Smooth muscle cell (in vitro differentiated cells): Measurements from ENCODE around the gene CPPED1. TPM values are rescaled to one million over a fixed set of nuclear protein-coding genes. Genes with fewer than 3 reads are reported as not detected.

Experiments used
- DNase-seq: peaks from one replicate; lab custom pipeline; 2025; ENCODE audit not compliant: unreplicated experiment; lab: John Stamatoyannopoulos, UW
- H2AFZ ChIP-seq: fragments of 200-600 bp; sonication (generic); 2 replicates; pipeline ENCODE4 v1.6.0; 2016; ENCODE audit warnings: antibody characterized with exemption, low read depth, mild to moderate bottlenecking
- H3F3A ChIP-seq: fragments of 200-600 bp; sonication (generic); 2 replicates; pipeline ENCODE4 v1.6.0; 2017; ENCODE audit warnings: antibody characterized with exemption, low read depth
- H3K27ac ChIP-seq: fragments of 200-600 bp; sonication (generic); 2 replicates; pipeline ENCODE4 v1.5.1; 2016; ENCODE audit warnings: low read depth, mild to moderate bottlenecking
- H3K27me3 ChIP-seq: fragments of 200-600 bp; sonication (generic); 2 replicates; pipeline ENCODE4 v1.6.1; 2016; ENCODE audit warnings: low read depth, mild to moderate bottlenecking
- H3K36me3 ChIP-seq: fragments of 200-600 bp; sonication (generic); 2 replicates; pipeline ENCODE4 v1.5.1; 2016; ENCODE audit warnings: low read depth
- H3K4me1 ChIP-seq: fragments of 200-600 bp; sonication (generic); 2 replicates; pipeline ENCODE4 v1.5.1; 2016; ENCODE audit warnings: low read depth
- H3K4me2 ChIP-seq: fragments of 200-600 bp; sonication (generic); 2 replicates; pipeline ENCODE4 v1.6.0; 2016; ENCODE audit warnings: mild to moderate bottlenecking
- H3K4me3 ChIP-seq: fragments of 200-600 bp; sonication (generic); 2 replicates; pipeline ENCODE4 v1.5.1; 2016; ENCODE audit warnings: mild to moderate bottlenecking
- H3K79me2 ChIP-seq: fragments of 200-600 bp; sonication (generic); 2 replicates; pipeline ENCODE4 v1.6.0; 2016; ENCODE audit warnings: low read depth, mild to moderate bottlenecking
- H3K9ac ChIP-seq: fragments of 200-600 bp; sonication (generic); 2 replicates; pipeline ENCODE4 v1.6.0; 2016; ENCODE audit warnings: low read depth
- H3K9me3 ChIP-seq: fragments of 200-600 bp; sonication (generic); replicated peaks from 2 replicates; pipeline ENCODE4 v1.5.1; 2016; ENCODE audit warnings: low read depth
- H4K20me1 ChIP-seq: fragments of 200-600 bp; sonication (generic); 2 replicates; pipeline ENCODE4 v1.6.0; 2016; ENCODE audit warnings: low read depth
- WGBS: methylation state at CpG from one replicate; pipeline ENCODE4 v1.1.7; 2016; ENCODE audit warnings: low lambda C conversion rate; 5-methylcytosine and 5-hydroxymethylcytosine counted together
- polyA plus RNA-seq: library from polyadenylated mRNA; unstranded; fragments of >200 nt; fragmentation: Nextera tagmentation; extraction: Ambion mirVana; gene quantifications from 2 replicates; pipeline ENCODE4 v1.2.1, GENCODE V29; 2016
- total RNA-seq: library from RNA; depleted of rRNA; stranded (reverse); fragments of >200 nt; gene quantifications from 2 replicates; pipeline ENCODE4 v1.2.3, GENCODE V29; 2014
- TF ChIP-seq, protein P1 (sequence below): fragments of 200-600 bp; sonication (generic); IDR thresholded peaks from 2 replicates; pipeline ENCODE4 v1.5.1; 2017; ENCODE audit warnings: borderline replicate concordance, mild to moderate bottlenecking, antibody characterized with exemption; ENCODE audit not compliant: insufficient read depth, poor library complexity, severe bottlenecking

The CPPED1 gene
- total and polyA plus RNA-seq, 2 experiments from 2014 or later: 17.2 to 20.9 TPM

- Histone ChIP-seq H3K27ac (no peak overlapping the region), H3F3A (no peaks in the 10 kb centered on the region), H3K4me3 (no peak overlapping the region), H4K20me1 (peaks cover 4% of the 10 kb centered on the region), H3K79me2 (no peaks in the 10 kb centered on the region), H3K36me3 (peaks cover 5% of the 10 kb centered on the region), H3K4me1 (no peaks in the 10 kb centered on the region), H2AFZ (no peak overlapping the region), H3K4me2 (no peak overlapping the region), H3K27me3 (no peaks in the 10 kb centered on the region), H3K9ac (no peak overlapping the region), H3K9me3 (no peaks in the 10 kb centered on the region)
- 94% methylated on average over 2 of the region's 2 CpGs for WGBS
- TF ChIP-seq, protein P1, sequence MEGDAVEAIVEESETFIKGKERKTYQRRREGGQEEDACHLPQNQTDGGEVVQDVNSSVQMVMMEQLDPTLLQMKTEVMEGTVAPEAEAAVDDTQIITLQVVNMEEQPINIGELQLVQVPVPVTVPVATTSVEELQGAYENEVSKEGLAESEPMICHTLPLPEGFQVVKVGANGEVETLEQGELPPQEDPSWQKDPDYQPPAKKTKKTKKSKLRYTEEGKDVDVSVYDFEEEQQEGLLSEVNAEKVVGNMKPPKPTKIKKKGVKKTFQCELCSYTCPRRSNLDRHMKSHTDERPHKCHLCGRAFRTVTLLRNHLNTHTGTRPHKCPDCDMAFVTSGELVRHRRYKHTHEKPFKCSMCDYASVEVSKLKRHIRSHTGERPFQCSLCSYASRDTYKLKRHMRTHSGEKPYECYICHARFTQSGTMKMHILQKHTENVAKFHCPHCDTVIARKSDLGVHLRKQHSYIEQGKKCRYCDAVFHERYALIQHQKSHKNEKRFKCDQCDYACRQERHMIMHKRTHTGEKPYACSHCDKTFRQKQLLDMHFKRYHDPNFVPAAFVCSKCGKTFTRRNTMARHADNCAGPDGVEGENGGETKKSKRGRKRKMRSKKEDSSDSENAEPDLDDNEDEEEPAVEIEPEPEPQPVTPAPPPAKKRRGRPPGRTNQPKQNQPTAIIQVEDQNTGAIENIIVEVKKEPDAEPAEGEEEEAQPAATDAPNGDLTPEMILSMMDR: no peak
- no peak for DNase-seq
These were observed 25.0 kb downstream of the CPPED1 start for GRCh38 chr16:12778726-12779125.

- WGBS: 67% methylated on average over 4 of the region's 4 CpGs
- DNase-seq: no peak
- H3K4me3 ChIP-seq: no peak overlapping the region
- no peaks in the 10 kb centered on the region for H3K27me3 ChIP-seq
- no peak overlapping the region for H3K9ac ChIP-seq
- H3K4me1 ChIP-seq: no peaks in the 10 kb centered on the region
- H3F3A ChIP-seq: no peaks in the 10 kb centered on the region
- no peaks in the 10 kb centered on the region for H3K79me2 ChIP-seq
- TF ChIP-seq, protein P1: no peak
- peaks cover 7% of the 10 kb centered on the region for H4K20me1 ChIP-seq
- H3K4me2 ChIP-seq: no peak overlapping the region
- H2AFZ ChIP-seq: no peak overlapping the region
- peaks cover 3% of the 10 kb centered on the region for H3K36me3 ChIP-seq
- no peak overlapping the region for H3K27ac ChIP-seq
- no peaks in the 10 kb centered on the region for H3K9me3 ChIP-seq
These were observed 27.9 kb downstream of the CPPED1 start for GRCh38 chr16:12775656-12776236.

GRCh38 chr16:12773221-12773620 is 30.5 kb downstream of the CPPED1 start:
- H3K36me3 ChIP-seq: no peaks in the 10 kb centered on the region
- no peaks in the 10 kb centered on the region for H3K4me1 ChIP-seq
- no peak overlapping the region for H2AFZ ChIP-seq
- peaks cover 7% of the 10 kb centered on the region for H4K20me1 ChIP-seq
- WGBS: 50% methylated on average over 8 of the region's 8 CpGs
- H3K4me2 ChIP-seq: no peak overlapping the region
- H3K27me3 ChIP-seq: no peaks in the 10 kb centered on the region
- no peak for DNase-seq
- H3F3A ChIP-seq: no peaks in the 10 kb centered on the region
- TF ChIP-seq, protein P1: no peak
- no peaks in the 10 kb centered on the region for H3K79me2 ChIP-seq
- H3K4me3 ChIP-seq: no peak overlapping the region
- no peak overlapping the region for H3K9ac ChIP-seq
- no peaks in the 10 kb centered on the region for H3K9me3 ChIP-seq
- H3K27ac ChIP-seq: no peak overlapping the region

- Histone ChIP-seq H4K20me1 (peaks cover 7% of the 10 kb centered on the region), H3K27me3 (no peaks in the 10 kb centered on the region), H3K27ac (no peak overlapping the region), H3K79me2 (no peaks in the 10 kb centered on the region), H3K9ac (no peak overlapping the region), H3K4me1 (no peaks in the 10 kb centered on the region), H3K4me3 (no peak overlapping the region), H3F3A (no peaks in the 10 kb centered on the region), H2AFZ (no peak overlapping the region), H3K9me3 (no peaks in the 10 kb centered on the region), H3K4me2 (peak overlapping the region; percentile 1), H3K36me3 (no peaks in the 10 kb centered on the region)
- TF ChIP-seq, protein P1: no peak
- 53% methylated on average over 5 of the region's 5 CpGs for whole genome bisulfite sequencing
- no peak for DNase-seq
These were observed 32.3 kb downstream of the CPPED1 start for GRCh38 chr16:12771341-12771798.
